Testis (tissue), 3 donors: ENCODE results near the gene WASHC3. TPM values are rescaled to one million over a fixed set of nuclear protein-coding genes. Genes with fewer than 3 reads are reported as not detected.
"Not testable (repeated sequence)": the region's sequence is repeated elsewhere in the genome, so short reads cannot be mapped to it uniquely, and the experiment has no call there.

Experiments used
- DNase-seq: peaks from one replicate; pipeline ENCODE4 v3.0.0-alpha.2; 2019
- H3K27ac ChIP-seq, 2 donors: fragments of 200-600 bp; sonication (generic); one replicate each; pipeline ENCODE4 v1.5.1; 2019
- H3K27me3 ChIP-seq: fragments of 200-600 bp; sonication (generic); one replicate; pipeline ENCODE4 v1.5.1; 2019
- H3K36me3 ChIP-seq: fragments of 200-600 bp; sonication (generic); one replicate; pipeline ENCODE4 v1.5.1; 2017; ENCODE audit warnings: low read depth; ENCODE audit errors: missing control alignments
- H3K4me1 ChIP-seq: fragments of 200-600 bp; sonication (generic); one replicate; pipeline ENCODE4 v1.5.1; 2019
- H3K4me3 ChIP-seq, 2 donors: fragments of 200-600 bp; sonication (generic); one replicate each; pipeline ENCODE4 v1.5.1; 2017 to 2019
- H3K9me3 ChIP-seq: fragments of 200-600 bp; sonication (generic); one replicate; pipeline ENCODE4 v1.5.1; 2017
- POLR2A ChIP-seq: fragments of 450-650 bp; IDR thresholded peaks from one replicate; pipeline ENCODE4 v1.6.1; 2017; ENCODE audit warnings: antibody characterized with exemption, mild to moderate bottlenecking, moderate library complexity
- WGBS, 2 donors: methylation state at CpG; one replicate each; pipeline ENCODE4 v1.1.5; 2018; 5-methylcytosine and 5-hydroxymethylcytosine counted together
- intact Hi-C: fragments of 100-400 bp; cut with DNase I; formaldehyde crosslinking; loops from one replicate; pipeline ENCODE4 v1.15.1; 2023; ENCODE audit warnings: low total_unique reads
- polyA plus RNA-seq: library from polyadenylated mRNA; stranded (reverse); fragments of 350-450 nt; fragmentation: Illumina TruSeq; extraction: RNeasy Lipid Tissue Mini Kit (QIAGEN cat#74804); gene quantifications from one replicate; pipeline ENCODE4 v1.2.3, GENCODE V29; 2014; ENCODE audit warnings: low read depth, low replicate concordance; ENCODE audit not compliant: insufficient read depth
- total RNA-seq, 2 donors: library from RNA; depleted of rRNA; stranded (reverse); fragments of >200 nt; gene quantifications; one replicate each; pipeline ENCODE4 v1.2.3, GENCODE V29; 2016
- TF ChIP-seq, protein P1 (sequence below), 3 experiments: fragments of 450-650 bp in 2 of 3; fragments of 200-600 bp in 1 of 3; sonication (generic) in 1 of 3; IDR thresholded peaks; one replicate each; pipeline ENCODE4 v1.5.1; 2016 to 2019; ENCODE audit warnings: antibody characterized with exemption in 3 of 3, mild to moderate bottlenecking in 2 of 3, moderate library complexity in 1 of 3

WASHC3 gene
- total and polyA plus RNA-seq, 3 donors from 2014 or later = 140 to 298 (median 192) TPM

DNA sequence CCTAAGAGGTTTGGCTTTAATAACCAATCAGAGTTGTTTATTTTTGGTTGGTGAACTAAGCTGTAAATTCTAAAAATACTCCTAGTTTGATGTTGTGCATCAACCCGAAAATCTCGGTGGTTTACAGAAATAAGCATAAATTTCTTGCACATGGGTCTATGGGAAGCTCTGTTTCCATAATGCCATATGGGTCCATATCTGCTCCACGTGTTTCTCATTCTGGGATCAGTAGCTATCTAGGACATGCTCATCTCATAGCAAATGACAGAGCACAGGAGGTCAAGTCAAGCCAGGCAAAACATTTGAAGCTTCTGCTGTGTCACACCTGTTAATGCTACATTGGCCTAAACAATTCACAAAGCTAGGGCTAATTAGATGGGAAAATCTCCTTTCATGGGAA, 35.1 kb upstream of the WASHC3 start:
- DNase-seq = no peak
- 90 to 95% methylated on average over 3 of the region's 3 CpGs for WGBS, 2 donors
- TF ChIP-seq, protein P1, sequence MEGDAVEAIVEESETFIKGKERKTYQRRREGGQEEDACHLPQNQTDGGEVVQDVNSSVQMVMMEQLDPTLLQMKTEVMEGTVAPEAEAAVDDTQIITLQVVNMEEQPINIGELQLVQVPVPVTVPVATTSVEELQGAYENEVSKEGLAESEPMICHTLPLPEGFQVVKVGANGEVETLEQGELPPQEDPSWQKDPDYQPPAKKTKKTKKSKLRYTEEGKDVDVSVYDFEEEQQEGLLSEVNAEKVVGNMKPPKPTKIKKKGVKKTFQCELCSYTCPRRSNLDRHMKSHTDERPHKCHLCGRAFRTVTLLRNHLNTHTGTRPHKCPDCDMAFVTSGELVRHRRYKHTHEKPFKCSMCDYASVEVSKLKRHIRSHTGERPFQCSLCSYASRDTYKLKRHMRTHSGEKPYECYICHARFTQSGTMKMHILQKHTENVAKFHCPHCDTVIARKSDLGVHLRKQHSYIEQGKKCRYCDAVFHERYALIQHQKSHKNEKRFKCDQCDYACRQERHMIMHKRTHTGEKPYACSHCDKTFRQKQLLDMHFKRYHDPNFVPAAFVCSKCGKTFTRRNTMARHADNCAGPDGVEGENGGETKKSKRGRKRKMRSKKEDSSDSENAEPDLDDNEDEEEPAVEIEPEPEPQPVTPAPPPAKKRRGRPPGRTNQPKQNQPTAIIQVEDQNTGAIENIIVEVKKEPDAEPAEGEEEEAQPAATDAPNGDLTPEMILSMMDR (IDR thresholded peaks at IDR 0.05) = no peak
- no peak for TF ChIP-seq POLR2A
- intact Hi-C loops = no loop called here
- no peaks in the 10 kb centered on the region for H3K36me3 ChIP-seq
- H3K4me1 ChIP-seq = peaks cover 4% of the 10 kb centered on the region
- H3K4me3 ChIP-seq = no peak overlapping the region
- no peaks in the 10 kb centered on the region for H3K9me3 ChIP-seq
- no peaks in the 10 kb centered on the region for H3K27me3 ChIP-seq
- no peak overlapping the region for H3K27ac ChIP-seq

DNA sequence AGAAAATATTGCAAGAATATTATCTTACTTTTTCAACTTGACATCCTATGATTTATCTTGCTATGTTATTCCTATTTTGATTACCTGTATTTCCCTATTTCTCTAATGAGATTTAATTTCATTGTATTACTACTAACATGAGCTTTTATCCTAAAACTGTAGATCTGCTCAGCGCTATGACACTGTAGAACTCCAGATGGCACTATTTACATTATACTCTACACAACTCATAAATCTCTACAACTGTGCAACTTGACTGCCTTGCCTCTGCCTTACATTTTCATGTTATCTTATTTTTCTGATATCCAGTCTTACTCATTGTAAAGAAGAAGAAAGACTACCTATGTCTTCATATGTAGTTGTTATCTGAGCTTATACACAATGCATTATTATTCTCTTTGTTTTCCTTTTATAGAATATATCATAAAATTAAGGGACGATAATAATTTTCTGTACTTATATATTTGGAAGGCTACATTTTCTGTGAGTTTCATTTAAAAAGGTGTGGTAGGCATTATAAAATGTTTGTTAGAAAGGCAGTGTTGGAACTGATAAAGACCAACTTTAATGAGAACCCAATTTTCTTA, 34.0 kb upstream of the WASHC3 start:
- intact Hi-C loops = no loop called here

DNA sequence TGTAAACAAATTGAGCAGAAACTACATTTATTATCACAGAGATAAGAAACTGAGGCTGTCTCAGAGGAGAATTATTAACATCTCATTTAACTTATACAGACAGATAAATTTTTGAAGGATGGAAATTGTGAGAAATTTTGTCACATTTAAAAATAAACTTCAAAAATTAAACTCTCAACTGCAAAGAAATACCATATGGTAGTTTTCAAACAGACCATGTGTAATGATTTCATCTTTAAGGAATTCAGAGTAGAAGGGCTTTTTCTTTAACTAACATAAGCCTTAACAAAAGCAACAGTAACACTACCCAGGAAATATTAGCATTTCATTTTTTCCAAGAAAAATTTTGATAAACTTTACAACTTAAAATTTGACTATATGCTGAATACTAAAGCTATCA, 31.5 kb upstream of the WASHC3 start:
- Histone ChIP-seq H3K9me3 (no peaks in the 10 kb centered on the region), H3K4me1 (peaks cover 4% of the 10 kb centered on the region), H3K4me3 (no peak overlapping the region), H3K36me3 (no peaks in the 10 kb centered on the region), H3K27ac (no peak overlapping the region), H3K27me3 (no peaks in the 10 kb centered on the region)
- TF ChIP-seq POLR2A = no peak
- TF ChIP-seq, protein P1 (IDR thresholded peaks at IDR 0.05) = no peak
- intact Hi-C loops = no loop called here
- no peak for DNase-seq

More for the DNA sequence above, 34.0 kb upstream of the WASHC3 start:
- H3K27ac ChIP-seq = no peak overlapping the region
- H3K9me3 ChIP-seq = no peaks in the 10 kb centered on the region
- no peaks in the 10 kb centered on the region for H3K36me3 ChIP-seq
- DNase-seq = no peak
- peaks cover 4% of the 10 kb centered on the region for H3K4me1 ChIP-seq
- 85 to 92% methylated on average over 2 of the region's 2 CpGs for WGBS, 2 donors
- no peak overlapping the region for H3K4me3 ChIP-seq
- H3K27me3 ChIP-seq = no peaks in the 10 kb centered on the region
- TF ChIP-seq, protein P1 (IDR thresholded peaks at IDR 0.05) = no peak
- TF ChIP-seq POLR2A = no peak

DNA sequence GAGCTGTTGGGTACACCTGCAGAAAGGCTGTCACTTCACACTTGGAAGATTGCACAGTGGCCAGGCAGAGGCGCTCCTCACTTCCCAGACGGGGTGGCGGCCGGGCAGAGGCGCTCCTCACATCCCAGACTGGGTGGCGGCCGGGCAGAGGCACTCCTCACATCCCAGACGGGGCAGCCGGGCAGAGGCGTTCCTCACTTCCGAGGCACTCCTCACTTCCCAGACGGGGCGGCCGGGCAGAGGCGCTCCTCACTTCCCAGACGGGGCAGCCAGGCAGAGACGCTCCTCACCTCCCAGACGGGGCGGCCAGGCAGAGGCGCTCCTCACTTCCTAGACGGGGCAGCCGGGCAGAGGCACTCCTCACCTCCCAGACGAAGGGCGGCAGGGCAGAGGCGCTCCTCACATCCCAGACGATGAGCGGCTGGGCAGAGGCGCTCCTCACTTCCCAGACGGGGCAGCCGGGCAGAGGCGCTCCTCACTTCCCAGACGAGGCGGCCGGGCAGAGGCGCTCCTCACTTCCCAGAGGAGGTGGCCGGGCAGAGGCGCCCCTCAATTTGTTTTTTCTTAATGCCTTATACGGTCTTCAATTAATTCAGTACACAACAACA, 27.5 kb upstream of the WASHC3 start:
- H3K27me3 ChIP-seq = not testable (repeated sequence)

DNA sequence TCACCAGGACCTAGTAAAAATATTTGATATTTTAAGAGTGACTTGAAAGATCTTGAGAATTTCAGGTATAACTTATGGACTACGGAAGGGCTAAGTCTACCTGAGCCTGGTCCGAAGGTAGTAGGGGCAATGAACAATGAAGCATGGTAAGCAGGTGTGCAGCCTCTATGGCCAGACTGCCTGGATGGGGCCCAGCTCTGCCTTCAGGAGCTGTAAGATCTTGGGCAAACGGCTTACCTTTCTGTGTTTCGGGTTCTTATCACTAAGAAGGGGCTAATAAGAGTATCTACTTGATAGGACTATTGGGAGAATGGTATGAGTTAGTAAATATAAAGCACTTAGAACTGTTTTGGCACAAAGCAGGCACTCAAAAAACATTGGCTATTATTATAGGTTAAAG, 19.1 kb upstream of the WASHC3 start:
- peaks cover 6% of the 10 kb centered on the region for H3K4me1 ChIP-seq
- intact Hi-C loops = no loop called here
- no peak for TF ChIP-seq POLR2A
- TF ChIP-seq, protein P1 (IDR thresholded peaks at IDR 0.05) = no peak
- DNase-seq = no peak
- 75 to 84% methylated on average over 4 of the region's 4 CpGs for WGBS, 2 donors
- no peaks in the 10 kb centered on the region for H3K9me3 ChIP-seq
- H3K27ac ChIP-seq = no peak overlapping the region
- H3K4me3 ChIP-seq = no peak overlapping the region
- no peaks in the 10 kb centered on the region for H3K27me3 ChIP-seq
- H3K36me3 ChIP-seq = no peaks in the 10 kb centered on the region

More for the DNA sequence above, 27.5 kb upstream of the WASHC3 start:
- H3K4me3 ChIP-seq, intact Hi-C loops, DNase-seq, H3K4me1 ChIP-seq, H3K9me3 ChIP-seq, H3K27ac ChIP-seq, H3K36me3 ChIP-seq: not testable (repeated sequence)
- 97 to 98% methylated on average over 16 to 37 of the region's 38 CpGs for WGBS, 2 donors

DNA sequence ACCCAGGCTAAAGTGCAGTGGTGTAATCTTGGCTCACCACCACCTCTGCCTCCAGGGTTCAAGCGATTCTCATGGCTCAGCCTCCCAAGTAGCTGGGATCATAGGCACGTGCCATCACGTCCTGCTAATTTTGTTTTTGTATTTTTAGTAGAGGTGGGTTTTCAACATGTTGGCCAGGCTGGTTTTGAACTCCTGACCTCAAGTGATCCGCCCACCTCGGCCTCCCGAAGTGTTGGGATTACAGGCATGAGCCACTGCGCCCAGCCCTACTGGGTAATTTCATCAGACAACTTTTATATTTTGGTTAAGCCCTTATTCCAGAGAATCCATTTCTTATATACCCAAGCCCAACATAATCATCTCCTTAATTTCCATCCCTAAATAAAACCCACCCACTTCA, 10.3 kb upstream of the WASHC3 start:
- intact Hi-C loops, H3K4me3 ChIP-seq, H3K4me1 ChIP-seq, H3K9me3 ChIP-seq, DNase-seq, H3K27me3 ChIP-seq, H3K27ac ChIP-seq, H3K36me3 ChIP-seq: not testable (repeated sequence)
- 94 to 96% methylated on average over 7 of the region's 7 CpGs for WGBS, 2 donors
